Measurements from ENCODE around the gene CALB2.
A peak's percentile ranks its signal among the peaks of the same experiment; 100 is the strongest.

CALB2 gene

GRCh38 chr16:71399801-71400563 lies 41.5 kb downstream of the CALB2 start:
- DNase-seq = no peak

GRCh38 chr16:71402007-71402406 lies 43.5 kb downstream of the CALB2 start:
- DNase-seq = no peak

GRCh38 chr16:71402674-71403073 lies 44.2 kb downstream of the CALB2 start:
- no peak for DNase-seq

- DNase-seq = no peak
These were observed 45.8 kb downstream of the CALB2 start for GRCh38 chr16:71404364-71404763.

- DNase-seq = no peak
These were observed 47.8 kb downstream of the CALB2 start for GRCh38 chr16:71406316-71406715.

- DNase-seq = no peak
These were observed 48.2 kb downstream of the CALB2 start for GRCh38 chr16:71406724-71407123.

- no peak for DNase-seq
These were observed 49.2 kb downstream of the CALB2 start for GRCh38 chr16:71407731-71408130.

GRCh38 chr16:71408536-71408935 lies 50.0 kb downstream of the CALB2 start:
- no peak for DNase-seq

- no peak for DNase-seq
These were observed 50.7 kb downstream of the CALB2 start for GRCh38 chr16:71409011-71409775.

- no peak for DNase-seq
These were observed 51.6 kb downstream of the CALB2 start for GRCh38 chr16:71410146-71410545.

GRCh38 chr16:71412270-71413160 lies 54.0 kb downstream of the CALB2 start:
- DNase-seq = peak; percentile 75

GRCh38 chr16:71413341-71413740 lies 54.8 kb downstream of the CALB2 start:
- DNase-seq = no peak

GRCh38 chr16:71414038-71414437 lies 55.5 kb downstream of the CALB2 start:
- DNase-seq = no peak

GRCh38 chr16:71421911-71422310 lies 63.4 kb downstream of the CALB2 start:
- DNase-seq = peak; percentile 16

GRCh38 chr16:71423016-71423415 lies 64.5 kb downstream of the CALB2 start:
- DNase-seq = no peak

- DNase-seq = no peak
These were observed 65.3 kb downstream of the CALB2 start for GRCh38 chr16:71423865-71424264.

- no peak for DNase-seq
These were observed 66.1 kb downstream of the CALB2 start for GRCh38 chr16:71424626-71425025.

- DNase-seq = no peak
These were observed 67.2 kb downstream of the CALB2 start for GRCh38 chr16:71425746-71426068.

- DNase-seq = peak; percentile 28
These were observed 67.8 kb downstream of the CALB2 start for GRCh38 chr16:71426069-71426879.

GRCh38 chr16:71426880-71427615 lies 68.5 kb downstream of the CALB2 start:
- no peak for DNase-seq

GRCh38 chr16:71428385-71428784 lies 69.9 kb downstream of the CALB2 start:
- DNase-seq = no peak

- no peak for DNase-seq
These were observed 70.4 kb downstream of the CALB2 start for GRCh38 chr16:71428883-71429282.

All from stimulated activated CD4-positive, alpha-beta T cell treated with anti-CD3 and anti-CD28 coated beads, Interleukin-4, amount 100 ng/mL, for 24 hours (primary cell).